HepG2 (cell line): Measurements from ENCODE around the gene TMEM221. TPM values are rescaled to one million over a fixed set of nuclear protein-coding genes. Genes with fewer than 3 reads are reported as not detected.

Source experiments
- DRAP1 ChIP-seq: IDR thresholded peaks from 2 replicates; pipeline ENCODE4 v1.6.1; 2016; ENCODE audit warnings: missing genetic modification reagents, missing compliant biosample characterization
- ELF4 ChIP-seq: sonication (generic); formaldehyde crosslinking; IDR thresholded peaks from 2 replicates; pipeline ENCODE4 v1.5.0; 2020; ENCODE audit warnings: missing genetic modification reagents, mild to moderate bottlenecking, moderate library complexity, borderline replicate concordance
- MAX ChIP-seq: IDR thresholded peaks from 2 replicates; pipeline ENCODE4 v1.6.1; 2012; ENCODE audit warnings: inconsistent platforms
- MED1 ChIP-seq: sonication (generic); formaldehyde crosslinking; IDR thresholded peaks from 2 replicates; pipeline ENCODE4 v1.4.0; 2020; ENCODE audit warnings: missing genetic modification reagents
- RBFOX2 ChIP-seq: fragments of 200-400 bp; formaldehyde crosslinking; IDR thresholded peaks from 2 replicates; pipeline ENCODE4 v1.6.1; 2017; ENCODE audit warnings: low read depth, mild to moderate bottlenecking, low read length
- REPIN1 ChIP-seq: sonication (generic); formaldehyde crosslinking; IDR thresholded peaks from 2 replicates; pipeline ENCODE4 v1.8.0; 2022; ENCODE audit warnings: missing genetic modification reagents, low read depth, mild to moderate bottlenecking, borderline replicate concordance
- RNF2 ChIP-seq: fragments of 450-650 bp; conservative IDR thresholded peaks from 2 replicates; pipeline ENCODE4 v1.6.1; 2016; ENCODE audit warnings: low read depth
- SKI ChIP-seq: fragments of 450-650 bp; IDR thresholded peaks from one replicate; pipeline ENCODE4 v1.6.1; 2018; ENCODE audit warnings: mild to moderate bottlenecking; ENCODE audit not compliant: partially characterized antibody
- SMYD3 ChIP-seq: sonication (generic); formaldehyde crosslinking; IDR thresholded peaks from 2 replicates; pipeline ENCODE4 v1.8.1; 2023; ENCODE audit warnings: mild to moderate bottlenecking, missing genetic modification reagents
- SRSF1 ChIP-seq: fragments of 200-400 bp; formaldehyde crosslinking; optimal IDR thresholded peaks from 2 replicates; pipeline ENCODE3; 2017; ENCODE audit warnings: mild to moderate bottlenecking, low read depth, low read length, moderate library complexity
- STAG1 ChIP-seq: sonication (generic); formaldehyde crosslinking; IDR thresholded peaks from 2 replicates; pipeline ENCODE4 v1.4.0; 2020; ENCODE audit warnings: missing genetic modification reagents
- ZNF468 ChIP-seq: sonication (generic); formaldehyde crosslinking; IDR thresholded peaks from 2 replicates; pipeline ENCODE4 v1.8.0; 2022; ENCODE audit warnings: mild to moderate bottlenecking, moderate library complexity, missing genetic modification reagents
- ZNF543 ChIP-seq: sonication (generic); formaldehyde crosslinking; IDR thresholded peaks from 2 replicates; pipeline ENCODE4 v1.4.0; 2020; ENCODE audit warnings: mild to moderate bottlenecking, missing genetic modification reagents
- ZNF563 ChIP-seq: sonication (generic); formaldehyde crosslinking; IDR thresholded peaks from 2 replicates; pipeline ENCODE4 v1.8.0; 2022; ENCODE audit warnings: mild to moderate bottlenecking, moderate library complexity, missing genetic modification reagents
- polyA plus RNA-seq, 8 experiments: library from polyadenylated mRNA; depleted of rRNA in 3 of 8; stranded (reverse) in 7 of 8; unstranded in 1 of 8; fragments of >200 nt; fragmentation: Illumina TruSeq in 4 of 8; extraction: Trizol in 4 of 8; gene quantifications; 2 replicates each; pipeline versions ENCODE4 v1.2.1 to v1.2.3, GENCODE V29; 2011 to 2016; ENCODE audit warnings: low read depth in 4 of 8, missing spikeins in 1 of 8, mixed read lengths in 1 of 8; ENCODE audit not compliant: insufficient read depth in 1 of 8
- total RNA-seq, 5 experiments: library from RNA; depleted of rRNA; stranded (reverse); fragments of >200 nt; fragmentation: Illumina TruSeq; extraction: Trizol; gene quantifications; 2 replicates each; pipeline ENCODE4 v1.2.3, GENCODE V29; 2016; ENCODE audit warnings: low read depth in 1 of 5
- TF ChIP-seq, protein P1 (sequence below): sonication (generic); formaldehyde crosslinking; IDR thresholded peaks from 2 replicates; pipeline ENCODE4 v1.8.1; 2023; ENCODE audit warnings: mild to moderate bottlenecking, moderate library complexity, missing genetic modification reagents
- TF ChIP-seq, protein P2 (sequence below): IDR thresholded peaks from 2 replicates; pipeline ENCODE4 v1.6.1; 2016; ENCODE audit warnings: missing biosample characterization, missing genetic modification reagents, low read depth
- TF ChIP-seq, protein P3 (sequence below): sonication (generic); formaldehyde crosslinking; IDR thresholded peaks from 2 replicates; pipeline ENCODE4 v1.4.0; 2020; ENCODE audit warnings: mild to moderate bottlenecking, low read depth, missing genetic modification reagents
- TF ChIP-seq, protein P4 (sequence below): sonication (generic); formaldehyde crosslinking; IDR thresholded peaks from 2 replicates; pipeline ENCODE4 v1.8.1; 2023; ENCODE audit warnings: missing genetic modification reagents, inconsistent platforms, borderline replicate concordance
- TF ChIP-seq, protein P5 (sequence below): sonication (generic); formaldehyde crosslinking; IDR thresholded peaks from 2 replicates; pipeline ENCODE4 v1.5.0; 2020; ENCODE audit warnings: missing genetic modification reagents, mild to moderate bottlenecking, borderline replicate concordance

Gene TMEM221
- total and polyA plus RNA-seq, 2 of the 13 experiments (the other 11 are each of a cell fraction or from before 2014, with no cell fraction given) = 0.33 to 0.77 TPM

- TF ChIP-seq SRSF1 (no peak), DRAP1 (peak; percentile 92), SMYD3 (CRISPR knock-in tag) (no peak), RBFOX2 (no peak; the same call in 1 of the 2 replicates), SKI (no peak), MAX (peak; percentile 76), REPIN1 (CRISPR knock-in tag) (peak; percentile 55; the same call in 1 of the 2 replicates), ZNF543 (no peak), ELF4 (peak; percentile 92), ZNF563 (CRISPR knock-in tag) (no peak; the same call in 1 of the 2 replicates), RNF2 (no peak), ZNF468 (no peak), STAG1 (CRISPR knock-in tag) (no peak), MED1 (CRISPR knock-in tag) (peak; percentile 36; the same call in 1 of the 2 replicates)
- TF ChIP-seq, protein P1, sequence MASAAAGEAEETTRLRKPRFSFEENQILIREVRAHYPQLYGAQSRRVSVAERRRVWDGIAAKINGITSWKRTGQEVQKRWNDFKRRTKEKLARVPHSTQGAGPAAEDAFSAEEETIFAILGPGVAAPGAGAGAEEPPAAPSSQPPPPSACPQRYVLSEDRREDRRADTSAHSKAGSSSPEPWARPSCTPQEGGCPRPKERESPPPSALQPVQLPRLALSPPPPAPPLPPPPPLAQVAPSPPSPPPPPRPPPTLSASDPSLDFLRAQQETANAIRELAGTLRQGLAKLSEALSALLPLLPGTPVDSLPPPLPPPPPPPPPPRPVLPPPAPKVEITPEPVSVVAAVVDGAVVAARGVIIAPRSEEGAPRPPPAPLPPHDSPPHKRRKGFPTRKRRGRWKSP = peak; percentile 70; the same call in 1 of the 2 replicates
- TF ChIP-seq, protein P2, sequence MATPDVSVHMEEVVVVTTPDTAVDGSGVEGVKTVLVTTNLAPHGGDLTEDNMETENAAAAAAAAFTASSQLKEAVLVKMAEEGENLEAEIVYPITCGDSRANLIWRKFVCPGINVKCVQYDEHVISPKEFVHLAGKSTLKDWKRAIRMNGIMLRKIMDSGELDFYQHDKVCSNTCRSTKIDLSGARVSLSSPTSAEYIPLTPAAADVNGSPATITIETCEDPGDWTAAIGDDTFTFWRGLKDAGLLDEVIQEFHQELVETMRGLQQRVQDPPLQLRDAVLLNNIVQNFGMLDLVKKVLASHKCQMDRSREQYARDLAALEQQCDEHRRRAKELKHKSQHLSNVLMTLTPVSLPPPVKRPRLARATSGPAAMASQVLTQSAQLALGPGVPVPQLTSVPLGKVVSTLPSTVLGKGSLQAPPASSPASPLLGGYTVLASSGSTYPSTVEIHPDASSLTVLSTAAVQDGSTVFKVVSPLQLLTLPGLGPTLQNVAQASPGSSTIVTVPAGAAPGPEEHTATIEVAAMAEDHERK (CRISPR knock-in tag) = no peak
- TF ChIP-seq, protein P3, sequence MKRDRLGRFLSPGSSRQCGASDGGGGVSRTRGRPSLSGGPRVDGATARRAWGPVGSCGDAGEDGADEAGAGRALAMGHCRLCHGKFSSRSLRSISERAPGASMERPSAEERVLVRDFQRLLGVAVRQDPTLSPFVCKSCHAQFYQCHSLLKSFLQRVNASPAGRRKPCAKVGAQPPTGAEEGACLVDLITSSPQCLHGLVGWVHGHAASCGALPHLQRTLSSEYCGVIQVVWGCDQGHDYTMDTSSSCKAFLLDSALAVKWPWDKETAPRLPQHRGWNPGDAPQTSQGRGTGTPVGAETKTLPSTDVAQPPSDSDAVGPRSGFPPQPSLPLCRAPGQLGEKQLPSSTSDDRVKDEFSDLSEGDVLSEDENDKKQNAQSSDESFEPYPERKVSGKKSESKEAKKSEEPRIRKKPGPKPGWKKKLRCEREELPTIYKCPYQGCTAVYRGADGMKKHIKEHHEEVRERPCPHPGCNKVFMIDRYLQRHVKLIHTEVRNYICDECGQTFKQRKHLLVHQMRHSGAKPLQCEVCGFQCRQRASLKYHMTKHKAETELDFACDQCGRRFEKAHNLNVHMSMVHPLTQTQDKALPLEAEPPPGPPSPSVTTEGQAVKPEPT (CRISPR knock-in tag) = 0 out of 2 replicates have a peak, but pooled peaks have one; percentile 54
- TF ChIP-seq, protein P4, sequence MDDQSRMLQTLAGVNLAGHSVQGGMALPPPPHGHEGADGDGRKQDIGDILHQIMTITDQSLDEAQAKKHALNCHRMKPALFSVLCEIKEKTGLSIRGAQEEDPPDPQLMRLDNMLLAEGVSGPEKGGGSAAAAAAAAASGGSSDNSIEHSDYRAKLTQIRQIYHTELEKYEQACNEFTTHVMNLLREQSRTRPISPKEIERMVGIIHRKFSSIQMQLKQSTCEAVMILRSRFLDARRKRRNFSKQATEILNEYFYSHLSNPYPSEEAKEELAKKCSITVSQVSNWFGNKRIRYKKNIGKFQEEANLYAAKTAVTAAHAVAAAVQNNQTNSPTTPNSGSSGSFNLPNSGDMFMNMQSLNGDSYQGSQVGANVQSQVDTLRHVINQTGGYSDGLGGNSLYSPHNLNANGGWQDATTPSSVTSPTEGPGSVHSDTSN = no peak
- TF ChIP-seq, protein P5, sequence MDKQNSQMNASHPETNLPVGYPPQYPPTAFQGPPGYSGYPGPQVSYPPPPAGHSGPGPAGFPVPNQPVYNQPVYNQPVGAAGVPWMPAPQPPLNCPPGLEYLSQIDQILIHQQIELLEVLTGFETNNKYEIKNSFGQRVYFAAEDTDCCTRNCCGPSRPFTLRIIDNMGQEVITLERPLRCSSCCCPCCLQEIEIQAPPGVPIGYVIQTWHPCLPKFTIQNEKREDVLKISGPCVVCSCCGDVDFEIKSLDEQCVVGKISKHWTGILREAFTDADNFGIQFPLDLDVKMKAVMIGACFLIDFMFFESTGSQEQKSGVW = no peak
Observed at GRCh38 chr19:17405250-17406045, 43.0 kb downstream of the TMEM221 start, which contains the start of gene BST2 (continued).
